Lower leg skin (tissue), 4 donors: Measurements from ENCODE around the gene FAM227A. TPM values are rescaled to one million over a fixed set of nuclear protein-coding genes. Genes with fewer than 3 reads are reported as not detected.

Experiments
- DNase-seq, 2 donors: peaks; one replicate each; pipeline ENCODE4 v3.0.0-alpha.2; 2019; ENCODE audit warnings: low spot score in 2 of 2
- H3K4me3 ChIP-seq: fragments of 200-600 bp; sonication (generic); 2 replicates; pipeline ENCODE4 v1.5.1; 2017; ENCODE audit warnings: mild to moderate bottlenecking, low read depth; ENCODE audit not compliant: poor library complexity, severe bottlenecking
- CTCF ChIP-seq, 3 donors: fragments of 450-650 bp; IDR thresholded peaks; one replicate each; pipeline ENCODE4 v1.5.1; 2016; ENCODE audit warnings: antibody characterized with exemption in 3 of 3, mild to moderate bottlenecking in 3 of 3, moderate library complexity in 2 of 3
- POLR2A ChIP-seq, 2 donors: fragments of 450-650 bp; IDR thresholded peaks; one replicate each; pipeline ENCODE4 v1.6.1; 2016 to 2017; ENCODE audit warnings: antibody characterized with exemption in 2 of 2, mild to moderate bottlenecking in 1 of 2, moderate library complexity in 1 of 2
- WGBS, 2 donors: methylation state at CpG; one replicate each; pipeline ENCODE4 v1.1.5; 2018; 5-methylcytosine and 5-hydroxymethylcytosine counted together
- intact Hi-C: fragments of 100-400 bp; cut with DNase I; formaldehyde crosslinking; loops from one replicate; pipeline ENCODE4 v1.15.0; 2023; ENCODE audit warnings: low total_unique reads
- total RNA-seq, 4 donors: library from RNA; depleted of rRNA; stranded (reverse); fragments of >200 nt; gene quantifications; one replicate each; pipeline ENCODE4 v1.1.0, GENCODE V29; 2016

Gene FAM227A
- total RNA-seq, 4 donors from 2014 or later = 0.97 to 3.9 (median 2.4) TPM

DNA sequence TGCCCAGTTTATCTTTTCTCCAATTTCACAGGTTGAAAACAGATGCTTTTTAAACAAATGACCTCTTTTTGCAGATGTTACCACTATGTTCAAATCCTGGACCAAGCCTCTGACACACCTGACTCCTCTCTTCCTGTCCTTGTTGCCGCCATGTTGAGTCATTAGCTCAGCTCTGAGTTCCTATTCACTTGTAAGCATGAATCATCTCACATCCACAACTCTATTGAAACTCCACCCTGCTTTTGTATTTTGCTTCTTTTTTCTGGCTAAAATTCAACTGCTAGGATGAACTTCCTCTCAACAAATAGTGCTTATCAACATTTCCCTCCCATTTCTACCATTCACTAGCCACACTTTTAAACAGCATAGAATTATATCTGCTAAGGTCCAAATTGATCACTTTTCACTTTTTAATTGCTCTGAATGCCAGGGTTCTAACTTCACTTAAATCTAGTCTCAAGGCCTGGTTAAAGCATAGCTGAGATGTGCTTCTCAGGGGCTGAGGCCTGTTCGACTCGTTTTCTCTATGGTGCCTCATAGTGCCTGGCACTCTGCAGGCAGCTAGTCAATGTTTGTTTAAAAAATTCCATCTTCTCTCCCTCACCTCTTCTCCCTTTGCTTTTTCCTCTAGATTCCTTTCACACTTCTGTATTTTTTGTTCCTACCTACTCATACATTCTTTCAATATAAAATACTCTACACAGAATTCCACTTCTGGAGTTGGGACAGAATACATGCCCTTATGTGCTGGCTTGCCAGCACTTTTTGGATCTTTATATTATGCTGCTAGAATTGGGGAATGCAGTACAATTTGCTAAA is 40.6 kb upstream of the FAM227A start:
- DNase-seq = no peak
- TF ChIP-seq CTCF (IDR thresholded peaks at IDR 0.05) (no peak), POLR2A (IDR thresholded peaks at IDR 0.05) (no peak)
- 18 to 23% methylated on average over 3 of the region's 3 CpGs for WGBS, 2 donors
- H3K4me3 ChIP-seq = no peak overlapping the region
- intact Hi-C loops = no loop called here

- DNase-seq = no peak
- intact Hi-C loops = no loop called here
- H3K4me3 ChIP-seq = no peak overlapping the region
- TF ChIP-seq CTCF (IDR thresholded peaks at IDR 0.05) = no peak
- TF ChIP-seq POLR2A (IDR thresholded peaks at IDR 0.05) = no peak
- WGBS, 2 donors = 53 to 57% methylated on average over 3 of the region's 3 CpGs
These were observed 38.7 kb upstream of the FAM227A start for GRCh38 chr22:38694940-38695339.

DNA sequence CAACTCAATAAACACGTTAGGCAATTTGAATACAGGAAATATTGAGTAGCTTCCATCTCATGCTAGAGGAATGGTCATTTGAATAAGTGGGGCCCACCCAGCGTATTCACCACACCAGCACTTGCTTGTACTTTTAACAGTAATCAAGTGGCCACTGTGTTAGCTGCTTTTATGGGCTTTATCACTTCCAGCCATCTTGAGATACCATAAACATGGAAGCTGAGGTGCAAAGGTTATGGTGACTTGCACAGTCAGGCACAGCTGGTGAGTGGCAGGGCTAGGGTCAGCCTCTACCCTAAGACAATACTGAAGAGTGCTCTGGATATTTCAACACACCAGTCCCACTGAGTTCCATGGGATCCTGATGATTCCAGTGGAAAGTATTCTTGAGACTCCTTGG is 37.9 kb upstream of the FAM227A start:
- no peak for DNase-seq
- no peak overlapping the region for H3K4me3 ChIP-seq
- intact Hi-C loops = no loop called here
- no peak for TF ChIP-seq CTCF (IDR thresholded peaks at IDR 0.05)
- TF ChIP-seq POLR2A (IDR thresholded peaks at IDR 0.05) = no peak
- WGBS, 2 donors = 82 to 83% methylated on average over 2 of the region's 2 CpGs

DNA sequence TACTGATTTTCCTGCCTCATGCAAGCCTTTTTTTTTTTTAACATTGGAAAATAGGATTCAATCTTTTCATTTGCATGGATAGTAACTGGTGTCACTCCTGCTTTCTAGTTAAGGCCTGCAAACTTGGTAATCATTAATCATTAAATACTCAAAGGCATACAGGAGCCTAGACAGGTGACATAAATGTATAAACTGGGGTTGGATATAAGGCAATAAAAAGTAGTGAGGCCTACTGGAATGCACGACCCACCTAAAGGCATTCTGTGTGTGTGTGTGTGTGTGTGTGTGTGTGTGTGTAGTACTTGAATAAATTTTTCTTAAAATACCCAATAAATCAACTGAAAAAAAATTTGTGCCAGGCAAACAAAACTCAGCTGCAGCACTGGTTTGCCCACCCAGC is 33.5 kb upstream of the FAM227A start:
- DNase-seq = no peak
- WGBS, 2 donors = 61 to 77% methylated on average over 1 of the region's 1 CpG
- intact Hi-C loops = no loop called here
- TF ChIP-seq POLR2A (IDR thresholded peaks at IDR 0.05) (no peak), CTCF (IDR thresholded peaks at IDR 0.05) (no peak)
- H3K4me3 ChIP-seq = no peak overlapping the region

GRCh38 chr22:38685761-38686160 is 29.6 kb upstream of the FAM227A start:
- WGBS, 2 donors = 94 to 96% methylated on average over 1 of the region's 1 CpG
- no peak overlapping the region for H3K4me3 ChIP-seq
- intact Hi-C loops = no loop called here
- no peak for DNase-seq
- no peak for TF ChIP-seq CTCF (IDR thresholded peaks at IDR 0.05)
- no peak for TF ChIP-seq POLR2A (IDR thresholded peaks at IDR 0.05)

- 88 to 92% methylated on average over 9 of the region's 9 CpGs for WGBS, 2 donors
- no peak for DNase-seq
- no peak overlapping the region for H3K4me3 ChIP-seq
- TF ChIP-seq POLR2A (IDR thresholded peaks at IDR 0.05) (no peak), CTCF (IDR thresholded peaks at IDR 0.05) (no peak)
- intact Hi-C loops = no loop called here
These were observed 28.7 kb upstream of the FAM227A start for GRCh38 chr22:38684895-38685294.
